Muscle of leg (tissue), 11 donors: ENCODE results near the gene TRA2B. TPM values are rescaled to one million over a fixed set of nuclear protein-coding genes. Genes with fewer than 3 reads are reported as not detected.
A peak's percentile ranks its signal among the peaks of the same experiment; 100 is the strongest.

Experiments used
- DNase-seq: peaks from one replicate; pipeline ENCODE4 v3.0.0; 2013
- H3K27ac ChIP-seq: one replicate; pipeline ENCODE4 v1.5.1; 2013; ENCODE audit warnings: mild to moderate bottlenecking, low read length, control low read depth
- H3K27me3 ChIP-seq: one replicate; pipeline ENCODE4 v1.6.1; 2013; ENCODE audit warnings: low read length; ENCODE audit not compliant: control insufficient read depth, insufficient read depth
- H3K36me3 ChIP-seq: one replicate; pipeline ENCODE4 v1.6.1; 2013; ENCODE audit warnings: low read length; ENCODE audit not compliant: control insufficient read depth, insufficient read depth
- H3K4me1 ChIP-seq: one replicate; pipeline ENCODE4 v1.6.1; 2013; ENCODE audit warnings: low read length; ENCODE audit not compliant: control insufficient read depth, insufficient read depth
- H3K4me3 ChIP-seq: one replicate; pipeline ENCODE4 v1.5.1; 2013; ENCODE audit warnings: low read length, control low read depth
- H3K9me3 ChIP-seq: replicated peaks from 2 replicates; pipeline ENCODE4 v1.6.1; 2013; ENCODE audit warnings: low read depth, low read length; ENCODE audit not compliant: control insufficient read depth
- WGBS: methylation state at CpG from one replicate; pipeline ENCODE4 v1.1.5; 2013; ENCODE audit warnings: missing lambda C conversion rate; ENCODE audit not compliant: insufficient coverage; 5-methylcytosine and 5-hydroxymethylcytosine counted together
- polyA plus RNA-seq, 8 donors: library from polyadenylated mRNA; unstranded; fragments of 120-200 nt; gene quantifications; one replicate each; pipeline versions ENCODE4 v1.2.1 to v1.2.3, GENCODE V29; 2013; ENCODE audit warnings: inconsistent platforms in 1 of 8, low replicate concordance in 1 of 8; ENCODE audit not compliant: insufficient read length in 8 of 8, insufficient read depth in 1 of 8
- total RNA-seq: library from RNA; stranded (reverse); fragments of 120-200 nt; gene quantifications from one replicate; pipeline ENCODE4 v1.2.4, GENCODE V29; 2013

Gene TRA2B
- total and polyA plus RNA-seq, 9 donors = 119 to 222 (median 172) TPM

DNA sequence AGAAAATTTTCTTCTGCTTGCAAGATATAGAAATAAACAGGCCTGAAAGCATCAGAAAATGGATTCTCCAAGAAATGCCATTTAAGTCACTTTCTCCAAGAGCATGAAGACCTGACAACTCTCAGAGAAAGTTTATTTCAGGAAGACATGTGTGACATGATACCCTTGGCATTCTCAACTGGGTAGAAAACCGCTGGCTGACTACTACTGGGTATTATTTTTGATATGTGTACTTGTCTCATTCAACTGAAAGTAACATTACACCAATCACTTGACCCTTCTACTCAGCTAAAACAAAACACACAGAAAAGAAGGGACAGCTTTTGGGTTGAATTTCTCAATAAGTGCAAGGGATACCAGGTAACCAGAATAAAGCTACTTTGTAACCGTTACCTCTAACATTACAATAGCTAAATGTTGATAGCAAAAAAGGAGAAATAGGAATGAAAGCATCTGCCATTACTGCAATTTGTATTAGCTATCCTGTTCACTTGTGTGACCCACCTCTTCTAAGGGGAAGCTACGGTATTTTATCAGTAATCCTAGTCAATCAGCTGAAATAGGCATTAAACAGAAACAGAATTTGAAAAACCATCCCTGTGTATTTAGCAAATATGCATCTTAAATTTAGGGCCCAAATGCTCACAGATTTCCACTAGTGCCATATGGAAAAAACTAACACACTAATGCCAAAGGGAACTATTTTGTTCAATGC is 7.3 kb downstream of the TRA2B start:
- H3K27me3 ChIP-seq = no peaks in the 10 kb centered on the region
- no peak overlapping the region for H3K4me3 ChIP-seq
- H3K36me3 ChIP-seq = peaks cover 21% of the 10 kb centered on the region
- H3K9me3 ChIP-seq = no peaks in the 10 kb centered on the region
- no peak for DNase-seq
- WGBS = 60% methylated on average over 1 of the region's 3 CpGs
- no peak overlapping the region for H3K27ac ChIP-seq
- H3K4me1 ChIP-seq = peaks cover 24% of the 10 kb centered on the region

DNA sequence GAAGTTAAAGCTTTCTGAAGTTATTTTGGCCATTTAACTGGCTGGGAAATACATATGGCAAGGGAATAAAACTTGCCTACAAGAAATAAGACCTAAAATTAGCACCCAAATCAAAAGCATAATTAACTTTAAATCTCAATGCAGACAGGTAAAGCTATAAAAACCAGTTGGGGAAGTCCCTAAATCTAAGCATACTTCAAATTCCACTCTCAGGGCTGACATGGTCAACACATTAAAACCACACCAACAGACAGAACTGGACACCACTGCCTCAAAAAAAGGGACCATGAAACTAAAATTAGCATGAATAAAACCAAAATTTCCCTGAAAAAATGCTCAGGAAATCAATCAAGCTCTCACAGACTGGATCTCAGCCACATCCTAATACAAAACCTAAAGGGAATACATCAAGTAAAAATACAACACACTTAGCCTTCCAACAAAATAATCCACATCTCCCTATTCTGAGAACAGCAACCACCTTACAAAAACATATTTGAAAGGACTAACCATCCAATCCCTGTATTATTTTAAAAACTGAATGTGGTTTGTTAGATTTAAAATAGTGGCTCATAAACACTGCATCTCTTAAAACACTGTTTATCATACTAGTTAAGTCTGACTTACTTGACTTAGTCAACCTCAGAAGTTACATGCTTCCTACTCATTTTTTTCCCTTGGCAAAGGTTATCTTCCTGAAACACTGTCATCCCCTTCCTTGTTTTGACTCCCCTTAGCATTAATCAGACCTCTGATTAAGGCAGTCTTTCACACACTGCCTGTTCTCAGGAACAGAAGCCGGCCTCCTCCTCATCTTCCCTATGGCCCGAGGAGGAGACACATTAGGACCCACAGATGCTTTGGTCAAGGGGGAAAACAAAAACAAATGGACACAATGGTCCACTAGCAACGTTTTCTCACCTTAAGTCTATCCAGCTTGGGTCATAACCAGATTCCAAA is 8.3 kb downstream of the TRA2B start:
- H3K4me3 ChIP-seq = no peak overlapping the region
- WGBS = 0% methylated on average over 1 of the region's 3 CpGs
- peaks cover 22% of the 10 kb centered on the region for H3K4me1 ChIP-seq
- no peak overlapping the region for H3K27ac ChIP-seq
- peaks cover 29% of the 10 kb centered on the region for H3K36me3 ChIP-seq
- DNase-seq = no peak
- no peaks in the 10 kb centered on the region for H3K27me3 ChIP-seq
- H3K9me3 ChIP-seq = no peaks in the 10 kb centered on the region

DNA sequence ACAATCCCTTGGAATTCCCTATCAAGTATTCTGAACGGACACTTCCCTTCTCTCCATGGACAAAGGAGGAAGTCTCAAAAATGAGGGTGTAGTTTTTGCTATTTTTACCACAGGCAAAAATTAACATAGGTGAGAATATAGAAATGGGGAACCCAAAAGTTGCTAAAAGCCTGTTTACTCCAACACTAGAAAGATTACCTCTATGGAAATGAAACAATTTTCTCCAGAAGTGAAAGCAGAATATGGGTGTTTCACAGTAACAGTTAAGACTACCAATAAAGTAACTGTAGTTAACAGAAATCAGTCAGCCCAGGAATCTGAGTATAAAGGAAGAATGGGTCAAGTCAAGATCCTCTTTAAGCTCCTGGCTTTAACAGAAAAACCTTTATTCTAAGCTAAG is 9.3 kb downstream of the TRA2B start:
- H3K4me3 ChIP-seq = no peak overlapping the region
- peak overlapping the region; percentile 35 for H3K27ac ChIP-seq
- WGBS = no CpG with 5 or more reads among the region's 1 CpG
- no peaks in the 10 kb centered on the region for H3K9me3 ChIP-seq
- H3K36me3 ChIP-seq = peaks cover 36% of the 10 kb centered on the region
- DNase-seq = no peak
- H3K27me3 ChIP-seq = no peaks in the 10 kb centered on the region
- H3K4me1 ChIP-seq = peaks cover 22% of the 10 kb centered on the region

DNA sequence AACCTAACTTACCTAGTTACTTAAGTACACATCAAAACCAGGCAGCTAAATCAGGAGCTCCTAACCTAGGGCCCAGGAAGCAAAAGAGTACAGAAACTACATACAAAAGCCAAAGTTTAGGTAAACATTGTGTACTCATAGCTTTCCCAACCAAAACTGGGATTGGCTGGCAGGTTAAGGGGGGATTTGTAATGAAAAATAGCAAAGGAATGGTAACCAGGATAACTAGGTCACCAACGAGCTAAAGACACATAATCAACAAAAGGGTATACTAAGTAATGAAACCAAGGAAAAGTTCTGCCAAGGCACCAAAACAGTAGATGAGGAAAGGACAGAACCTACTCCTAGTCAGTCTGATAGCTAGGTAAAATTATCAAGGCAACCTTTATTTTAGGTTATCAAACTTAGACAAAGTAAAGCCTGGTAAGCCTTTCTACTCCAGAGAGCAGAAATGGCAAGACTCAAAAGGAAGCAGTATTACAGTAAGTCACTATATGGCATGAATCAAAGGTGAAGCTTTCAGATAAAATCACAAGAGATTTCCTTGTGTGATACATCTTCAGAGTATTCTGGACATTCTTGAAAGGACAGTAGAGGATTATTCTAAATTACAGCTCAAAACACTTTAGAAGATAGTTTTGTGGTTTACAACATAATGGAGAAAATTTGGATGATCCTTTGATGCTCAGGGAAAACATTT is 10.2 kb downstream of the TRA2B start:
- WGBS = no CpG with 5 or more reads among the region's 1 CpG
- peaks cover 45% of the 10 kb centered on the region for H3K36me3 ChIP-seq

DNA sequence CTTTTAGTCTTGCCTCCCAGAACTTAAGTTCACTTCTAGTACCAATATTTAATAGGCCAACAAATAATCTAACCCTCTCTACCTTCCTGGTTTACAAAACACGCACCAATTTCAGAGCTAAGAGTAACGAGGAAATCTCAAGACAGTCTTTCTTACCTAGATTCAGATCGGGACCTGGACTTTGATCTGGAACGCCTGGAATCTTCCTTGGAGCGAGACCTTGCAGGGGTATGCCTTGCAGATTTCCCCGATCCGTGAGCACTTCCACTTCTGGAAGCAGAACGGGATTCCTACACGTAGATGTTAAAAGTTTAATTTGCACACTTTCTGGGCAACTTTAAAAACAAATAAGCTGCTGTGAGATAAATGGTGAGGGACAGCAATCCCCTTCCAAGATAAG is 11.4 kb downstream of the TRA2B start:
- no peak for DNase-seq
- peaks cover 20% of the 10 kb centered on the region for H3K4me1 ChIP-seq
- no peaks in the 10 kb centered on the region for H3K27me3 ChIP-seq
- H3K4me3 ChIP-seq = no peak overlapping the region
- no peak overlapping the region for H3K27ac ChIP-seq
- peaks cover 54% of the 10 kb centered on the region for H3K36me3 ChIP-seq
- 50% methylated on average over 4 of the region's 9 CpGs for WGBS
- no peaks in the 10 kb centered on the region for H3K9me3 ChIP-seq

More for the DNA sequence above, 10.2 kb downstream of the TRA2B start:
- Histone ChIP-seq H3K27ac (no peak overlapping the region), H3K9me3 (no peaks in the 10 kb centered on the region), H3K4me1 (peaks cover 22% of the 10 kb centered on the region), H3K4me3 (no peak overlapping the region), H3K27me3 (no peaks in the 10 kb centered on the region)
- DNase-seq = no peak

DNA sequence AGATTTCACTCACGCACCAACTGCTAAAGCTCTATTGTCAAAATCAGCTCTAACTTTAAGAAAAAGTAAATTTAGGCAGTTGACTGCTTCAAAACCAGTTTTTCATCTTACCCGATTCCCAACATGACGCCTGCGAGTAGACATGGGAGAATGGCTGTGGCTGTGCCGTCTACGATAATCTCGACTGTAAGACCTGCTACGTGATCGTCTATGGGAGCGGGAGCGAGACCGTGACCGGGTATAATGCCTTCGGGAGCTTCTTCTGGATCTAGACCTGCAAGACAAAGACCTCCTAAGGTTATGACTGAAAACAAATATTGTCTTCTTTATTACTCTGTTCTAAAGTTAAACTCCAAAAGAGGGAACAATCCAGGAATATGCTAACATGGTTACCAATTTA is 12.5 kb downstream of the TRA2B start:
- Histone ChIP-seq H3K4me1 (peaks cover 16% of the 10 kb centered on the region), H3K36me3 (peaks cover 62% of the 10 kb centered on the region), H3K27me3 (no peaks in the 10 kb centered on the region), H3K27ac (no peak overlapping the region), H3K4me3 (no peak overlapping the region), H3K9me3 (no peaks in the 10 kb centered on the region)
- WGBS = 83% methylated on average over 8 of the region's 14 CpGs
- no peak for DNase-seq

DNA sequence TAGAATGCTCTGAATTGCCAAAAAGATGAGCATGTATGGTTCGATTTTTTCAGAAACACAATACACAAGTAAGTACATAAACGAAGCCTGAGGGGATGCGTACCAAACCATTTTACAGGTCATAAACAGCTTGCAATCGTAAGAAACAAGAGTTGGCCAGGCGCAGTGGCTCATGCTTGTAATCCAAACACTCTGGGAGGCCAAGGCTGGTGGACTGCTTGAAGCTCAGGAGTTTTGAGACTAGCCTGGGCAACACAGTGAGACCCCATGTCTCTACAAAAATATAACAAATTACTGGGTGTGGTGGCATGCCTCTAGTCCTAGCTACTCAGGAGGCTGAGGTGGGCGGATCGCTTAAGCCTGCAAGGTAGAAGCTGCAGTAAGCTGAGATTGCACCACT is 13.4 kb downstream of the TRA2B start:
- Histone ChIP-seq H3K4me3 (no peak overlapping the region), H3K36me3 (peaks cover 63% of the 10 kb centered on the region), H3K27ac (no peak overlapping the region), H3K4me1 (peaks cover 11% of the 10 kb centered on the region), H3K9me3 (no peaks in the 10 kb centered on the region), H3K27me3 (no peaks in the 10 kb centered on the region)
- DNase-seq = no peak
- 80% methylated on average over 3 of the region's 7 CpGs for WGBS

DNA sequence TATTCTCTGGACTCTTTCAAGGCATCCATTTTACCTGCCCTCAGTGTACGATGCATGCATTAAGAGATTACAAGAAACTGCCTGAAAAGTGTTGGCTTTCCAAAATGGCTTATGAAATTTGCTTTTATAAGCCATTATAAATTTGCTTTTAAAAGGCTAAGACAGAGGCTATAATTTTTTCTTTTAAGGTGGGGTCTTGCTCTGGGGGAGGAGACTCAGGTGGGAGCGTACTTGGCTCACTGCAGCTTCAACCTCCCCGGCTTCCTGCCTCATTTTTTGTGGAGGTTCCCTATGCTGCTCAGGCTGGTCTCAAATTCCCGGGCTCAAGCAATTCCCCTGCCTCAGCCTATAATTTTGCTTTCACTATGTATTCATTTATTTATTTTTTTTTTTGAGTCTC is 17.6 kb downstream of the TRA2B start:
- Histone ChIP-seq H3K4me3 (no peak overlapping the region), H3K4me1 (no peaks in the 10 kb centered on the region), H3K36me3 (peaks cover 65% of the 10 kb centered on the region), H3K27ac (no peak overlapping the region), H3K27me3 (no peaks in the 10 kb centered on the region), H3K9me3 (no peaks in the 10 kb centered on the region)
- no peak for DNase-seq
- no CpG with 5 or more reads among the region's 4 CpGs for whole genome bisulfite sequencing

DNA sequence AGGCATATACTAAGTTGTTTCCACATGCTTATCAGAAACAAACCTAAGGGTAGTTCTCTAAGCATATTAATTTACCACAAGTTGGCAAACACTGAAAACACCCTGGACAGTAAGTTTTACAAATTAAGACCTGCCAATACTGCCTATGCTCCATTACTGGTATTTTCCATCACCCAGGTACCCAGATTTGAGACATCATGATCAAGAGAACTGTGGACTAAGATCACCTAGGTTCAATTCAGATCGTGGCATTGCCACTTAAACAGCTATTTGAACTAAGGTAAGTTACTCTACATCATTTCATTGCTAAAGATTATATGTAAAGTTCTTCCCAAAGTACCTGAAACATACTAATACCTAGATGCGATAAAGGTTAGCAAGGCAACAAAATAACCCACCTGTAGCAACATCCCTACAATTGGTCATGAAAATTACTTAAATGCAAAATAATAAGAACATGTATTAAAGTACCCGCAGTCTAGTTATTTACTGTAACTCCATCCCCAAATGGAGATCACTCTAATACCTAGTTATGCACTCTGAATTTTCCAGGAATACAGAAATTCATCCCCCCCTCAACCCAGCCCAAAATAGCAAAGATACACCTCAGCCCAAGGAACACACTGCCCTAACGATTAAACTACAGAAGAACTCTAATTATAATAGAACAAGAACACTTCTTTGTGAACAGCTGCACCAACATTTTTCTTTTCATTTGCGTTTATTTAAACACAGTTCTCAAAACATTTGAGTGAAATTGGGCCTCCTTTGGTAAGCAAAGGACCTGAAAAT is 21.6 kb downstream of the TRA2B start:
- Histone ChIP-seq H3K27ac (no peak overlapping the region), H3K4me1 (no peaks in the 10 kb centered on the region), H3K4me3 (no peak overlapping the region), H3K36me3 (peaks cover 47% of the 10 kb centered on the region), H3K27me3 (no peaks in the 10 kb centered on the region), H3K9me3 (no peaks in the 10 kb centered on the region)
- no peak for DNase-seq
- WGBS = 100% methylated on average over 1 of the region's 5 CpGs
